ELR (cell line): ENCODE data around the gene CLEC11A.
A peak's percentile ranks its signal among the peaks of the same experiment; 100 is the strongest.
"Not testable (repeated sequence)": the region's sequence is repeated elsewhere in the genome, so short reads cannot be mapped to it uniquely, and the experiment has no call there.

ENCODE experiments used
- DNase-seq: peaks from one replicate; pipeline ENCODE4 v3.0.0-alpha.2; 2015; ENCODE audit warnings: low read depth

The CLEC11A gene

GRCh38 chr19:50723735-50724521, 764 bp downstream of the CLEC11A start:
- DNase-seq, result peak; percentile 32

- peak; percentile 98 for DNase-seq
Measured at GRCh38 chr19:50724522-50725217, 1.5 kb downstream of the CLEC11A start.

- DNase-seq, result no peak
Measured at GRCh38 chr19:50725218-50725910, 2.2 kb downstream of the CLEC11A start.

GRCh38 chr19:50725911-50726230, 2.7 kb downstream of the CLEC11A start:
- no peak for DNase-seq

GRCh38 chr19:50728084-50728737, 5.0 kb downstream of the CLEC11A start:
- DNase-seq, result peak; percentile 74

GRCh38 chr19:50729894-50730293, 6.7 kb downstream of the CLEC11A start:
- no peak for DNase-seq

- DNase-seq, result no peak
Measured at GRCh38 chr19:50735869-50736268, 12.7 kb downstream of the CLEC11A start.

- no peak for DNase-seq
Measured at GRCh38 chr19:50736338-50736737, 13.2 kb downstream of the CLEC11A start.

GRCh38 chr19:50739132-50739913, 16.2 kb downstream of the CLEC11A start:
- no peak for DNase-seq

- DNase-seq, result no peak
Measured at GRCh38 chr19:50739914-50740426, 16.8 kb downstream of the CLEC11A start.

- DNase-seq, result no peak
Measured at GRCh38 chr19:50741179-50741933, 18.2 kb downstream of the CLEC11A start.

GRCh38 chr19:50743537-50743936, 20.4 kb downstream of the CLEC11A start:
- no peak for DNase-seq

- no peak for DNase-seq
Measured at GRCh38 chr19:50745221-50745620, 22.1 kb downstream of the CLEC11A start.

- not testable (repeated sequence) for DNase-seq
Measured at GRCh38 chr19:50747141-50747540, 24.0 kb downstream of the CLEC11A start.

GRCh38 chr19:50749490-50749889, 26.3 kb downstream of the CLEC11A start:
- no peak for DNase-seq

- DNase-seq, result no peak
Measured at GRCh38 chr19:50750010-50750409, 26.8 kb downstream of the CLEC11A start.

- DNase-seq, result no peak
Measured at GRCh38 chr19:50753879-50754278, 30.7 kb downstream of the CLEC11A start.

GRCh38 chr19:50756244-50756643, 33.1 kb downstream of the CLEC11A start:
- peak; percentile 44 for DNase-seq

GRCh38 chr19:50757624-50758023, 34.5 kb downstream of the CLEC11A start:
- not testable (repeated sequence) for DNase-seq

GRCh38 chr19:50759076-50759475, 35.9 kb downstream of the CLEC11A start:
- DNase-seq, result not testable (repeated sequence)

- DNase-seq, result peak; percentile 64
Measured at GRCh38 chr19:50759886-50760285, 36.7 kb downstream of the CLEC11A start.
